Esophagus squamous epithelium (tissue), 4 donors: ENCODE results near the gene JHY.

ENCODE experiments used
- CTCF ChIP-seq, 6 experiments: fragments of 450-650 bp in 4 of 6; fragments of 200-600 bp in 2 of 6; sonication (generic) in 2 of 6; IDR thresholded peaks; one replicate each; pipeline ENCODE4 v1.5.1; 2016 to 2019; ENCODE audit warnings: antibody characterized with exemption in 6 of 6, mild to moderate bottlenecking in 4 of 6, moderate library complexity in 4 of 6
- POLR2A ChIP-seq, 4 donors: fragments of 450-650 bp; IDR thresholded peaks; one replicate each; pipeline ENCODE4 v1.6.1; 2017; ENCODE audit warnings: antibody characterized with exemption in 4 of 4, mild to moderate bottlenecking in 4 of 4, moderate library complexity in 3 of 4

- no peak for TF ChIP-seq CTCF (IDR thresholded peaks at IDR 0.05)
- TF ChIP-seq POLR2A (IDR thresholded peaks at IDR 0.05): no peak
These were observed 39.0 kb upstream of the JHY start for GRCh38 chr11:122843281-122844141.
